ENCODE measurements around the gene PFKFB3. TPM values are rescaled to one million over a fixed set of nuclear protein-coding genes. Genes with fewer than 3 reads are reported as not detected.
A peak's percentile ranks its signal among the peaks of the same experiment; 100 is the strongest.
"Not testable (repeated sequence)": the region's sequence is repeated elsewhere in the genome, so short reads cannot be mapped to it uniquely, and the experiment has no call there.

The PFKFB3 gene
- total and polyA plus RNA-seq, 9 donors = 15.3 to 60.8 (median 40.2) TPM

- intact Hi-C loops (cut with DNase I) = loop anchor here in 3 of 4 donors (5.0 to 10.0 kb wide), 4 partner anchors 59 to 198 kb away; no protein-coding TSS in a partner anchor
- H3K36me3 ChIP-seq = no peaks in the 10 kb centered on the region
- no peaks in the 10 kb centered on the region for H3K27me3 ChIP-seq
- H3K27ac ChIP-seq = peak overlapping the region in 1 of 2 donors; percentile 89
- no peak for TF ChIP-seq EP300 (IDR thresholded peaks at IDR 0.05)
- TF ChIP-seq, protein P1, sequence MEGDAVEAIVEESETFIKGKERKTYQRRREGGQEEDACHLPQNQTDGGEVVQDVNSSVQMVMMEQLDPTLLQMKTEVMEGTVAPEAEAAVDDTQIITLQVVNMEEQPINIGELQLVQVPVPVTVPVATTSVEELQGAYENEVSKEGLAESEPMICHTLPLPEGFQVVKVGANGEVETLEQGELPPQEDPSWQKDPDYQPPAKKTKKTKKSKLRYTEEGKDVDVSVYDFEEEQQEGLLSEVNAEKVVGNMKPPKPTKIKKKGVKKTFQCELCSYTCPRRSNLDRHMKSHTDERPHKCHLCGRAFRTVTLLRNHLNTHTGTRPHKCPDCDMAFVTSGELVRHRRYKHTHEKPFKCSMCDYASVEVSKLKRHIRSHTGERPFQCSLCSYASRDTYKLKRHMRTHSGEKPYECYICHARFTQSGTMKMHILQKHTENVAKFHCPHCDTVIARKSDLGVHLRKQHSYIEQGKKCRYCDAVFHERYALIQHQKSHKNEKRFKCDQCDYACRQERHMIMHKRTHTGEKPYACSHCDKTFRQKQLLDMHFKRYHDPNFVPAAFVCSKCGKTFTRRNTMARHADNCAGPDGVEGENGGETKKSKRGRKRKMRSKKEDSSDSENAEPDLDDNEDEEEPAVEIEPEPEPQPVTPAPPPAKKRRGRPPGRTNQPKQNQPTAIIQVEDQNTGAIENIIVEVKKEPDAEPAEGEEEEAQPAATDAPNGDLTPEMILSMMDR (IDR thresholded peaks at IDR 0.05) = no peak
- TF ChIP-seq POLR2A (IDR thresholded peaks at IDR 0.05) = no peak
- 2 to 3% (median 2%) methylated on average over 26 to 28 of the region's 28 CpGs for WGBS, 3 donors
- peak in 4 of 5 donors; percentile 46 to 67 (median 62) for DNase-seq
- peak overlapping the region; percentile 83 for H3K4me3 ChIP-seq
- no peaks in the 10 kb centered on the region for H3K9me3 ChIP-seq
- peaks cover 12% of the 10 kb centered on the region for H3K4me1 ChIP-seq (ENCODE audit: insufficient read depth)
Observed at GRCh38 chr10:6204063-6204340, 1.3 kb downstream of the PFKFB3 start.

DNA sequence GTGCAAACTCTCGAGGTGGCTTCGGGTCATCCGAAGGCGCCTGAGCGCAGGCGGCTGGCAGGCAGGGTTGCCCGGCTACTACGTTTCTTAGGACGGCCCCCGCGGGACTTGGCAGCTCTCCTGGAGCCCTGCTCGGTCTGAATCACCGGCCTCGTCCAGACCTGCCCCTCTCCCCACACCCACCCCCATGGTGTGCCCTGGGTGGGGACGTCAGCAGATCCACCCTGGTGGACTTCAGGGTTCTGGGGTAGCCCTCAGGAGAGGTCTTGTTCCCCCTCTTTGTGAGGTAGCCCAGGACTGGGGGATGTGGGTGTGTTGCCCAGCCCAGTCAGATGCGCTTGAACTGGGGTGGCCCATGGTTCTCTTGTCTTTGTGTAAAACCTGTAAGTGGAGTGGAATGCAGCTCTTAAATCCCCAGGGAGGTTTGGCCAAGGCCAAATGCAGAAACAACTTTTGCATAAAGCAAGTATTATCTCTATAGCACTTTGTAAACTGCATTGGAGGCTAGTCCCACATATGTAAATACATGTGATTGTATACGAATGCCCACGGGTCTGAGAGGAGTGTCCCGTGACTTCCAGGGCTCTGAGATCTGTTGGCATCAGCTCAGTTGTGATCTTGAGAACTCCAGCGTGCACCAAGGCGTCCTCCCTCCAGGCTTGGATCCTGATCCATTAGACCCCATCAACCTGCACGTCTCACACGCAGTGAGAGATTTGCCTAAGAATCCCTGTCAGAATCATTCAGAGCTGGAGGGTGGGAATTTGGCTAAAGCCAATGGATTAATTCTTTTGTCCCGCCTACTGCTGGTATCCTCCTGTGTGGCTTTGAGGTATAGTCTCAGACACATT is 1.8 kb downstream of the PFKFB3 start:
- 16 to 24% (median 21%) methylated on average over 24 of the region's 24 CpGs for WGBS, 3 donors
- DNase-seq = peak; percentile 58 to 79 (median 74)
- H3K9me3 ChIP-seq = no peaks in the 10 kb centered on the region
- TF ChIP-seq EP300 (IDR thresholded peaks at IDR 0.05) = no peak
- TF ChIP-seq, protein P1 (IDR thresholded peaks at IDR 0.05) = no peak
- no peak for TF ChIP-seq POLR2A (IDR thresholded peaks at IDR 0.05)
- H3K27ac ChIP-seq = no peak overlapping the region
- peaks cover 12% of the 10 kb centered on the region for H3K4me1 ChIP-seq (ENCODE audit: insufficient read depth)
- intact Hi-C loops (cut with DNase I) = loop anchor here in 3 of 4 donors (5.0 to 10.0 kb wide), 4 partner anchors 60 to 198 kb away; no protein-coding TSS in a partner anchor
- no peaks in the 10 kb centered on the region for H3K27me3 ChIP-seq
- no peaks in the 10 kb centered on the region for H3K36me3 ChIP-seq
- H3K4me3 ChIP-seq = peak overlapping the region; percentile 83

DNA sequence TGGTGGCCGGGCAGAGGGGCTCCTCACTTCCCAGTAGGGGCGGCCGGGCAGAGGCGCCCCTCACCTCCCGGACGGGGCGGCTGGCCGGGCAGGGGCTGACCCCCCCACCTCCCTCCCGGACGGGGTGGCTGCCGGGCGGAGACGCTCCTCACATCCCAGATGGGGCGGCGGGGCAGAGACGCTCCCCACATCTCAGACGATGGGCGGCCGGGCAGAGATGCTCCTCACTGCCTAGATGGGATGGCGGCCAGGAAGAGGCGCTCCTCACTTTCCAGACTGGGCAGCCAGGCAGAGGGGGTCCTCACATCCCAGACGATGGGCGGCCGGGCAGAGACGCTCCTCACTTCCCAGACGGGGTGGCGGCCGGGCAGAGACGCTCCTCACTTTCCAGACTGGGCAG is 3.8 kb downstream of the PFKFB3 start:
- H3K4me3 ChIP-seq, DNase-seq, H3K27ac ChIP-seq, H3K36me3 ChIP-seq, H3K9me3 ChIP-seq, H3K27me3 ChIP-seq: not testable (repeated sequence)
- WGBS, 3 donors = 94 to 100% (median 95%) methylated on average over 4 to 17 of the region's 29 CpGs
- intact Hi-C loops (cut with DNase I) = loop anchor here in 2 of 4 donors (10.0 kb wide), 2 partner anchors 62 to 92 kb away; no protein-coding TSS in a partner anchor
- H3K4me1 ChIP-seq (ENCODE audit: insufficient read depth) = peaks cover 14% of the 10 kb centered on the region

DNA sequence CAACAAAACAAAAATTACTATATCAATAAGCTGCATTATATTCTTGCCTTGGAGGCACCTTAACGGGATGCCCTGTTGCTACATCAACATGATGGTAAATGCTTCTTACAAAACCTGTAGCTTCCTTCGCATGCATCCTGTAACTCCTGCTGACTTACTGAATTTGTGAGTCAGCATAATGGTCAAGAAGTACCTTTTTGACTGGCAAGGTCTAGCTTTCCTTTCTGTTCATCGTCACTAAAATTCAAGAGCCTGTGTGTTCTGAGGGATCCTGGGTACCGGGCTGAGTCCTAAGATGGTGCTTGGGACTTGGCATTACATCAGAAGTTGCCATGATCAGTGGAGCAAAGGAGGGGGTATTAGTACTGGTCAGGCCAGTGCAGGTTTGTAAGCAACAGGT is 4.9 kb downstream of the PFKFB3 start:
- no peaks in the 10 kb centered on the region for H3K27me3 ChIP-seq
- no peak overlapping the region for H3K4me3 ChIP-seq
- H3K9me3 ChIP-seq = no peaks in the 10 kb centered on the region
- no peak for DNase-seq
- intact Hi-C loops (cut with DNase I) = loop anchor here in 2 of 4 donors (10.0 kb wide), 2 partner anchors 63 to 93 kb away; no protein-coding TSS in a partner anchor
- TF ChIP-seq POLR2A (IDR thresholded peaks at IDR 0.05) (no peak), EP300 (IDR thresholded peaks at IDR 0.05) (no peak)
- TF ChIP-seq, protein P1 (IDR thresholded peaks at IDR 0.05) = no peak
- H3K4me1 ChIP-seq (ENCODE audit: insufficient read depth) = peaks cover 19% of the 10 kb centered on the region
- no peak overlapping the region for H3K27ac ChIP-seq
- WGBS, 3 donors = 94 to 96% (median 95%) methylated on average over 4 of the region's 4 CpGs
- no peaks in the 10 kb centered on the region for H3K36me3 ChIP-seq

GRCh38 chr10:6208799-6209235 is 6.1 kb downstream of the PFKFB3 start:
- no peaks in the 10 kb centered on the region for H3K27me3 ChIP-seq
- no peak overlapping the region for H3K4me3 ChIP-seq
- TF ChIP-seq, protein P1 (IDR thresholded peaks at IDR 0.05) = no peak
- TF ChIP-seq EP300 (IDR thresholded peaks at IDR 0.05) (no peak), POLR2A (IDR thresholded peaks at IDR 0.05) (no peak)
- no peaks in the 10 kb centered on the region for H3K9me3 ChIP-seq
- H3K4me1 ChIP-seq (ENCODE audit: insufficient read depth) = peaks cover 19% of the 10 kb centered on the region
- DNase-seq = no peak
- no peak overlapping the region for H3K27ac ChIP-seq
- no peaks in the 10 kb centered on the region for H3K36me3 ChIP-seq
- intact Hi-C loops (cut with DNase I) = loop anchor here in 2 of 4 donors (10.0 kb wide), 2 partner anchors 64 to 94 kb away; no protein-coding TSS in a partner anchor
- WGBS, 3 donors = 72 to 78% (median 72%) methylated on average over 12 of the region's 12 CpGs
